ENCODE measurements around the gene MARVELD2. TPM values are rescaled to one million over a fixed set of nuclear protein-coding genes. Genes with fewer than 3 reads are reported as not detected.

Gene MARVELD2
- total RNA-seq, 2 experiments from 2014 or later, result 0.45 to 0.64 TPM

GRCh38 chr5:69489246-69489645, 74.3 kb downstream of the MARVELD2 start:
- H3K27ac Mint-ChIP-seq, result no peak overlapping the region
- no peaks in the 10 kb centered on the region for H3K9me3 Mint-ChIP-seq
- H3K4me1 Mint-ChIP-seq (ENCODE audit: low read depth), result peaks cover 3% of the 10 kb centered on the region
- intact Hi-C loops (cut with micrococcal nuclease), result no loop called here
- DNase-seq, result no peak
- CTCF ChIA-PET, result no interaction called here
- H3K36me3 Mint-ChIP-seq (ENCODE audit: low read depth), result no peaks in the 10 kb centered on the region
- no peak overlapping the region for H3K4me3 Mint-ChIP-seq
- H3K27me3 Mint-ChIP-seq (ENCODE audit: low read depth), result peaks cover 41% of the 10 kb centered on the region

GRCh38 chr5:69491027-69491426, 76.1 kb downstream of the MARVELD2 start:
- Mint-ChIP-seq H3K4me1 (ENCODE audit: low read depth) (peaks cover 3% of the 10 kb centered on the region), H3K27ac (no peak overlapping the region), H3K36me3 (ENCODE audit: low read depth) (no peaks in the 10 kb centered on the region), H3K9me3 (no peaks in the 10 kb centered on the region), H3K27me3 (ENCODE audit: low read depth) (peaks cover 49% of the 10 kb centered on the region), H3K4me3 (no peak overlapping the region)
- CTCF ChIA-PET, result no interaction called here
- no peak for DNase-seq
- intact Hi-C loops (cut with micrococcal nuclease), result loop anchor here (5.0 kb wide), 1 partner anchor 399 kb away; the partner anchor contains the start of gene SLC30A5

GRCh38 chr5:69491838-69492390, 77.0 kb downstream of the MARVELD2 start:
- Mint-ChIP-seq H3K4me3 (peak overlapping the region; percentile 74), H3K27me3 (ENCODE audit: low read depth) (peaks cover 52% of the 10 kb centered on the region), H3K9me3 (no peaks in the 10 kb centered on the region), H3K36me3 (ENCODE audit: low read depth) (no peaks in the 10 kb centered on the region), H3K27ac (no peak overlapping the region), H3K4me1 (ENCODE audit: low read depth) (peaks cover 3% of the 10 kb centered on the region)
- intact Hi-C loops (cut with micrococcal nuclease), result loop anchor here (5.0 kb wide), 1 partner anchor 400 kb away; the partner anchor contains the start of gene SLC30A5
- CTCF ChIA-PET, result no interaction called here
- DNase-seq, result no peak

- DNase-seq, result peak; percentile 23
These were observed 77.5 kb downstream of the MARVELD2 start, which contains the start of gene OCLN for GRCh38 chr5:69492391-69492922. Gene OCLN, plus strand, starts transcription at chr5:69492790. Its CDS starts 11,455 bp downstream, at chr5:69504245.

GRCh38 chr5:69492923-69493395, 78.0 kb downstream of the MARVELD2 start:
- Mint-ChIP-seq H3K9me3 (no peaks in the 10 kb centered on the region), H3K27ac (no peak overlapping the region), H3K4me3 (peak overlapping the region; percentile 74), H3K36me3 (ENCODE audit: low read depth) (no peaks in the 10 kb centered on the region), H3K4me1 (ENCODE audit: low read depth) (peaks cover 3% of the 10 kb centered on the region), H3K27me3 (ENCODE audit: low read depth) (peaks cover 55% of the 10 kb centered on the region)
- intact Hi-C loops (cut with micrococcal nuclease), result loop anchor here (5.0 kb wide), 1 partner anchor 401 kb away; the partner anchor contains the start of gene SLC30A5
- CTCF ChIA-PET, result no interaction called here
- DNase-seq, result peak; percentile 19

More at GRCh38 chr5:69492391-69492922, 77.5 kb downstream of the MARVELD2 start, which contains the start of gene OCLN:
- no peaks in the 10 kb centered on the region for H3K9me3 Mint-ChIP-seq
- peaks cover 55% of the 10 kb centered on the region for H3K27me3 Mint-ChIP-seq (ENCODE audit: low read depth)
- no peaks in the 10 kb centered on the region for H3K36me3 Mint-ChIP-seq (ENCODE audit: low read depth)
- CTCF ChIA-PET, result no interaction called here
- H3K4me3 Mint-ChIP-seq, result peak within 1 kb of the TSS; percentile 74
- intact Hi-C loops (cut with micrococcal nuclease), result loop anchor here (5.0 kb wide), 1 partner anchor 400 kb away; the partner anchor contains the start of gene SLC30A5
- peaks cover 3% of the 10 kb centered on the region for H3K4me1 Mint-ChIP-seq (ENCODE audit: low read depth)
- H3K27ac Mint-ChIP-seq, result no peak within 1 kb of the TSS

GRCh38 chr5:69493396-69494133, 78.6 kb downstream of the MARVELD2 start:
- peaks cover 3% of the 10 kb centered on the region for H3K4me1 Mint-ChIP-seq (ENCODE audit: low read depth)
- intact Hi-C loops (cut with micrococcal nuclease), result loop anchor here (5.0 kb wide), 1 partner anchor 401 kb away; the partner anchor contains the start of gene SLC30A5
- no peaks in the 10 kb centered on the region for H3K36me3 Mint-ChIP-seq (ENCODE audit: low read depth)
- H3K27me3 Mint-ChIP-seq (ENCODE audit: low read depth), result peaks cover 53% of the 10 kb centered on the region
- DNase-seq, result peak; percentile 25
- H3K27ac Mint-ChIP-seq, result no peak overlapping the region
- H3K4me3 Mint-ChIP-seq, result peak overlapping the region; percentile 74
- H3K9me3 Mint-ChIP-seq, result no peaks in the 10 kb centered on the region
- CTCF ChIA-PET, result no interaction called here

Other genes starting within 250 kb of the MARVELD2 start
- gene CCNB1, start 248.0 kb upstream of the MARVELD2 start, total RNA-seq, result 100 to 1,000 TPM; 209 to 211 TPM
- 10 to 100 TPM; 93.0 to 95.2 TPM for gene CENPH, start 225.5 kb upstream of the MARVELD2 start, total RNA-seq
- gene CDK7, start 180.2 kb upstream of the MARVELD2 start, total RNA-seq, result 10 to 100 TPM; 23.8 to 28.4 TPM
- 1 to 10 TPM; 6.1 to 7.5 TPM for gene CCDC125, start 82.3 kb upstream of the MARVELD2 start, total RNA-seq
- 100 to 1,000 TPM; 102 to 103 TPM for gene AK6, start 45.6 kb upstream of the MARVELD2 start, total RNA-seq
- gene TAF9, start 45.6 kb upstream of the MARVELD2 start, total RNA-seq, result 10 to 100 TPM; 74.9 to 79.1 TPM
- gene RAD17, start 45.3 kb upstream of the MARVELD2 start, total RNA-seq, result 10 to 100 TPM; 24.1 to 26.2 TPM
- under 1 TPM; 0.26 to 0.62 TPM for gene OCLN, start 77.7 kb downstream of the MARVELD2 start, total RNA-seq
- gene GTF2H2C, start 145.1 kb downstream of the MARVELD2 start, total RNA-seq, result 10 to 100 TPM; 38.2 to 38.4 TPM